ENCODE results near the gene MREG.

- TF ChIP-seq TCF7L2 (IDR thresholded peaks at IDR 0.05; ENCODE audit: borderline replicate concordance, extremely low read depth, insufficient read depth, insufficient read length) (no peak), CTCF (IDR thresholded peaks at IDR 0.05 in 2 of 3, conservative IDR thresholded peaks at IDR 0.05 in 1 of 3; ENCODE audit: borderline replicate concordance in 1 of 3, insufficient read depth in 1 of 3, low read depth in 2 of 3, low read length in 2 of 3) (no peak), RAD21 (IDR thresholded peaks at IDR 0.05; ENCODE audit: low read depth) (no peak), ZNF274 (IDR thresholded peaks at IDR 0.05; ENCODE audit: low read depth, low read length) (no peak)
Observed at GRCh38 chr2:215973954-215974699, 39.2 kb downstream of the MREG start.

Data from HCT116 (cell line).